Karpas-422 (cell line): ENCODE measurements around the gene ORAI2. TPM values are rescaled to one million over a fixed set of nuclear protein-coding genes. Genes with fewer than 3 reads are reported as not detected.

Experiments
- DNase-seq: peaks from one replicate; pipeline ENCODE4 v3.0.0-alpha.2; 2015
- H2AFZ ChIP-seq: fragments of 200-600 bp; sonication (generic); 2 replicates; pipeline ENCODE4 v1.6.1; 2014; ENCODE audit warnings: antibody characterized with exemption, low read length, mixed read lengths
- H3K27ac ChIP-seq: fragments of 200-600 bp; sonication (generic); 2 replicates; pipeline ENCODE4 v1.5.1; 2014; ENCODE audit warnings: mild to moderate bottlenecking, low read length, moderate library complexity
- H3K27me3 ChIP-seq: fragments of 200-600 bp; sonication (generic); 2 replicates; pipeline ENCODE4 v1.6.1; 2014; ENCODE audit warnings: low read length, mixed read lengths
- H3K36me3 ChIP-seq: fragments of 200-600 bp; sonication (generic); 2 replicates; pipeline ENCODE4 v1.6.1; 2014; ENCODE audit warnings: low read length, mixed read lengths; ENCODE audit not compliant: insufficient read depth
- H3K4me1 ChIP-seq: fragments of 200-600 bp; sonication (generic); 2 replicates; pipeline ENCODE4 v1.6.1; 2014; ENCODE audit warnings: mild to moderate bottlenecking, low read length, mixed read lengths
- H3K4me2 ChIP-seq: fragments of 200-600 bp; sonication (generic); 2 replicates; pipeline ENCODE4 v1.6.1; 2014; ENCODE audit warnings: low read length, low read depth, mild to moderate bottlenecking; ENCODE audit not compliant: poor library complexity, severe bottlenecking
- H3K4me3 ChIP-seq: fragments of 200-600 bp; sonication (generic); 2 replicates; pipeline ENCODE4 v1.5.1; 2014; ENCODE audit warnings: mild to moderate bottlenecking, antibody characterized with exemption, low read length, mixed read lengths
- H3K79me2 ChIP-seq: fragments of 200-600 bp; sonication (generic); 2 replicates; pipeline ENCODE4 v1.6.1; 2014; ENCODE audit warnings: mild to moderate bottlenecking, low read length, mixed read lengths
- H3K9ac ChIP-seq: fragments of 200-600 bp; sonication (generic); 2 replicates; pipeline ENCODE4 v1.6.0; 2014; ENCODE audit warnings: low read length
- H3K9me2 ChIP-seq: fragments of 200-600 bp; sonication (generic), shearing (Covaris generic); replicated peaks from 2 replicates; pipeline ENCODE4 v1.6.0; 2014; ENCODE audit warnings: mild to moderate bottlenecking, low read length, moderate library complexity; ENCODE audit not compliant: insufficient read depth
- H3K9me3 ChIP-seq: fragments of 300-700, 200-600 bp; sonication (generic); 2 replicates; pipeline ENCODE4 v1.6.1; 2014; ENCODE audit warnings: low read length, mixed read lengths
- H4K20me1 ChIP-seq: fragments of 200-600 bp; sonication (generic); 2 replicates; pipeline ENCODE4 v1.6.1; 2014; ENCODE audit warnings: mild to moderate bottlenecking, antibody characterized with exemption, low read length, low read depth; ENCODE audit not compliant: insufficient read depth
- total RNA-seq: library from RNA; depleted of rRNA; stranded (reverse); fragments of >200 nt; shearing (Covaris generic); gene quantifications from 2 replicates; pipeline ENCODE4 v1.2.3, GENCODE V29; 2014; ENCODE audit warnings: low replicate concordance

Gene ORAI2
- total RNA-seq, 1 experiment from 2014 or later = 2.8 TPM

DNA sequence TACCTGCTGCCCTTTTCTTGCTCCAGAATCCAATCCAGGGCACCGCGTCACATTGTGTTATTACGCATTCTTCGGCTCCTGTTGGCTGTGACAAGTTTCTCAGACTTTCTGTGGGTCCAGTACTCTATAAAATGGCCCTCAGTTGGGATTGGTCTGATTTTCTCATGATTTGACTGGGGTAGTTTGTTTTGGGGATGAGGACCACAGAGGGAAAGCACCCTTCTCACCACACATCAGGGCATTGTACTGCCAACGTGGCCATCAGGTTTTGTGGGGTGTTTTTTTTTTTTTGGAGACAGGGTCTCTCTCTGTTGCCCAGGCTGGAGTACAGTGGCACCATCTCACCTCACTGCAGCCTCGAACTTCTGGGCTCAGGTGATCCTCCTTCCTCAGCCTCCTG lies 17.0 kb upstream of the ORAI2 start:
- Histone ChIP-seq H3K4me1 (no peaks in the 10 kb centered on the region), H3K9me3 (no peaks in the 10 kb centered on the region), H3K36me3 (peaks cover 28% of the 10 kb centered on the region; the same call in 1 of the 2 replicates), H3K27me3 (no peaks in the 10 kb centered on the region), H3K9ac (no peak overlapping the region), H4K20me1 (peaks cover 5% of the 10 kb centered on the region; the same call in 1 of the 2 replicates), H3K4me2 (no peak overlapping the region), H3K4me3 (no peak overlapping the region), H2AFZ (no peak overlapping the region), H3K9me2 (no peaks in the 10 kb centered on the region), H3K79me2 (peaks cover 8% of the 10 kb centered on the region; the same call in 1 of the 2 replicates), H3K27ac (no peak overlapping the region)
- DNase-seq = no peak

DNA sequence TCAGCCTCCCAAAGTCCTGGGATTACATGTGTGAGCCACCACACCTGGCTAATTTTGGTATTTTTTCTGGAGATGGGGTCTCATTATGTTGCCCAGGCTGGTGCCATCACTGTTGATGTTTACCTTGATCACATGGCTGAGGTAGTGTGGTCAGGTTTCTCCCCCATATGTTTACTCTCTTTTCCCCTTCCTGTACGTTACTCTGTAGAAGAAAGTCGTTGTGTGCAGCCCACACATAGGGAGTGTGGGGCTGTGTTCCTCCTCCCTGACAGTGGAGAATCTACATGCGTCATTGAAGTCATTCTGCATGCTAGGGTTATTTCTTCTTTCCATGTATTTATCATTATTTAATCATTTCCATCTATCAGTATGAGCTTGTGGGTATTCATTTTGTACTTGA lies 16.3 kb upstream of the ORAI2 start:
- Histone ChIP-seq H3K9me2 (no peaks in the 10 kb centered on the region), H3K4me2 (no peak overlapping the region), H3K9me3 (no peaks in the 10 kb centered on the region), H3K79me2 (peaks cover 2% of the 10 kb centered on the region; the same call in 1 of the 2 replicates), H3K9ac (no peak overlapping the region), H3K27ac (no peak overlapping the region), H3K36me3 (peaks cover 27% of the 10 kb centered on the region; the same call in 1 of the 2 replicates), H3K4me1 (no peaks in the 10 kb centered on the region), H2AFZ (no peak overlapping the region), H4K20me1 (no peaks in the 10 kb centered on the region; the same call in 1 of the 2 replicates), H3K27me3 (no peaks in the 10 kb centered on the region), H3K4me3 (no peak overlapping the region)
- DNase-seq = no peak

DNA sequence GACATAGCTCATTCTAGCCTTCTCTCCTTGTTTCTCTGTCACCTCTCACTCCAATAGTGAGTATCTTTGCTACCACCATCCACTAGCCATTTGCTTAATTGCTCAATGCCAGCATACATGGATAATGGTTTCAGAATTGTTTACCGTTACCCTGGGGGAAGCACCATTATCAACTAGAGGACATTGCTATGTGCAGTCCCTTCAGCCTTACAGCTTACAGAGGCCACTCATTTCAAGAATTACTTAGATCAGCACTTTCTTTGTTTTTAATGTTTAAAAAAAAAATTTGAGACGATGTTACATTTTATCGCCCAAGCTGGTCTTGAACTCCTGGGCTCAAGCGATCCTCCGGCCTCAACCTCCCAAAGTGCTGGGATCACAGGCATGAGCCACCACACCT lies 14.8 kb upstream of the ORAI2 start:
- no peak overlapping the region for H3K9ac ChIP-seq
- H3K4me3 ChIP-seq = no peak overlapping the region
- H4K20me1 ChIP-seq = no peaks in the 10 kb centered on the region; the same call in 1 of the 2 replicates
- H3K27me3 ChIP-seq = no peaks in the 10 kb centered on the region
- DNase-seq = no peak
- H3K9me2 ChIP-seq = no peaks in the 10 kb centered on the region
- peaks cover 20% of the 10 kb centered on the region; the same call in 1 of the 2 replicates for H3K36me3 ChIP-seq
- H3K4me1 ChIP-seq = no peaks in the 10 kb centered on the region
- H2AFZ ChIP-seq = no peak overlapping the region
- no peak overlapping the region for H3K4me2 ChIP-seq
- no peaks in the 10 kb centered on the region for H3K9me3 ChIP-seq
- H3K79me2 ChIP-seq = no peaks in the 10 kb centered on the region
- no peak overlapping the region for H3K27ac ChIP-seq

DNA sequence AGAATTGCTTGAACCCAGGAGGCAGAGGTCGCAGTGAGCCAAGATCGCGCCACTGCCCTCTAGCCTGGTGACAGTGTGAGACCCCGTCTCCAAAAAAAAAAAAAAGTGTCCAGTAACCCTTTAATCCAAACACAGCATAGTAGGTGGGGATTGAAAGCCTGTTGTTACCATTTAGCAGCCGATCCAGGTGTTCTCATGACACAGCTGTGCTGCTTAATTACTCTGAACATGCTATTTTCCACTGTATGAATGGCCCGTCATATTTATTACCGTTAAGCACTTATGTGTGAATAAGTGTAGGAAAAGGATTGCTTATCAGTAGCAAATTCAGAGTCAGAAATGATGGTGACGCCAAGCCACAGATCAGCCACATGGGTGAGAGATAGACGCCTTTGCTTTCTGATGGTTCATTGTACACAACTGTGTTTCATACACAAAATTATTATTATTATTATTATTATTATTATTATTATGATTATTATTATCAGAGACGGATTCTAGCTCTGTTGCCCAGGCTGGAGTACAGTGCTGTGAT lies 11.6 kb upstream of the ORAI2 start:
- H3K27me3 ChIP-seq = no peaks in the 10 kb centered on the region
- H3K27ac ChIP-seq = no peak overlapping the region
- H3K9ac ChIP-seq = no peak overlapping the region
- H3K4me1 ChIP-seq = no peaks in the 10 kb centered on the region; the same call in 1 of the 2 replicates
- H3K4me3 ChIP-seq = no peak overlapping the region
- H4K20me1 ChIP-seq = peaks cover 23% of the 10 kb centered on the region; the same call in 1 of the 2 replicates
- no peaks in the 10 kb centered on the region for H3K9me3 ChIP-seq
- H3K36me3 ChIP-seq = peaks cover 36% of the 10 kb centered on the region
- H3K9me2 ChIP-seq = no peaks in the 10 kb centered on the region
- no peak overlapping the region for H2AFZ ChIP-seq
- no peaks in the 10 kb centered on the region for H3K79me2 ChIP-seq
- DNase-seq = no peak
- no peak overlapping the region for H3K4me2 ChIP-seq

DNA sequence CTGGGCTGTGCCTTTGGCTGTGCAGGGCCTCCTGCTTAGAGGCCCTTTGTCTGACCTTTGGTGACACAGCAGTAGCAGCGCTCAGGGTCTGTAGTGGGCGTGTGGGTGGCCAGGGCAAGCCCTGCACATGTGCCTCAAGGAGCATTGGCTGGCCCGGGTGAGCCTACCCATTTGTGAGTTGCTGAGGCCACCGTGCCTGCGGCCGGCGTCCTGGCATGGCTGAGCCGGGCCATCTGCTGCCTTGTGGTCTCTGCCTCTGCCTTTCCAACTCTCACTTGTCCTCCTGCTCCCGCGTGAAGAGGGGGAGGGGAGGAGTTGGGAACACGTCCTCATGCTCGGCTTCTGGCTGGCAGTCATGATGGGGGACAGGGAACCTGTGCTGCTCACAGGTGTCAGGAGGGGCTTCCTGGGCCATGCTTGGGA lies 9.2 kb upstream of the ORAI2 start:
- Histone ChIP-seq H3K9ac (no peak overlapping the region), H3K27me3 (no peaks in the 10 kb centered on the region), H2AFZ (no peak overlapping the region), H3K27ac (no peak overlapping the region), H3K9me2 (no peaks in the 10 kb centered on the region), H3K4me1 (no peaks in the 10 kb centered on the region; the same call in 1 of the 2 replicates), H3K79me2 (no peaks in the 10 kb centered on the region), H3K4me2 (no peak overlapping the region), H3K36me3 (peaks cover 34% of the 10 kb centered on the region), H4K20me1 (peaks cover 24% of the 10 kb centered on the region; the same call in 1 of the 2 replicates), H3K9me3 (no peaks in the 10 kb centered on the region), H3K4me3 (no peak overlapping the region)
- no peak for DNase-seq

DNA sequence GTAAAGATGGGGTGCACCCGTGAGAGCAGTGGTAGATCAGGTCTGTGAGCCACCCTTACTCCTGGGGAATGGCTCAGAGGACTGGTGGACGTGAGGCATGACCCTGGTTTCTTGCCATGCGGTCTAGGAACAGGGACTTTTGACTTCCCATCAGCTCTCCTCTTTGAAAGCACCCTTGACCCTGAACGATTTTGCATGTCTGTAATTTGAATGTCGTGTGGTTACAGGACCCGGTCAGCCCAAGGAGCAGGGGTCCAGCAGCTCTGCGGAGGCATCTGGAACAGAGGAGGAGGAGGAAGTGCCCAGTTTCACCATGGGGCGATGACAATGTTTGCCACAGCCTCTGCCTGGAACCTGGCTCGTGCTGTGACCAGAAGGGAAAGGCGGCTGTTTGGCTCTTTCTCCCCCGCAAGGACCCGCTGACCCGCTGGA lies 8.6 kb upstream of the ORAI2 start:
- Histone ChIP-seq H3K36me3 (peaks cover 34% of the 10 kb centered on the region), H4K20me1 (peaks cover 24% of the 10 kb centered on the region; the same call in 1 of the 2 replicates), H3K9ac (no peak overlapping the region), H3K27ac (no peak overlapping the region), H3K9me3 (no peaks in the 10 kb centered on the region), H3K27me3 (no peaks in the 10 kb centered on the region), H3K9me2 (no peaks in the 10 kb centered on the region), H2AFZ (no peak overlapping the region), H3K4me3 (no peak overlapping the region), H3K4me1 (no peaks in the 10 kb centered on the region; the same call in 1 of the 2 replicates), H3K4me2 (no peak overlapping the region), H3K79me2 (no peaks in the 10 kb centered on the region)
- no peak for DNase-seq

DNA sequence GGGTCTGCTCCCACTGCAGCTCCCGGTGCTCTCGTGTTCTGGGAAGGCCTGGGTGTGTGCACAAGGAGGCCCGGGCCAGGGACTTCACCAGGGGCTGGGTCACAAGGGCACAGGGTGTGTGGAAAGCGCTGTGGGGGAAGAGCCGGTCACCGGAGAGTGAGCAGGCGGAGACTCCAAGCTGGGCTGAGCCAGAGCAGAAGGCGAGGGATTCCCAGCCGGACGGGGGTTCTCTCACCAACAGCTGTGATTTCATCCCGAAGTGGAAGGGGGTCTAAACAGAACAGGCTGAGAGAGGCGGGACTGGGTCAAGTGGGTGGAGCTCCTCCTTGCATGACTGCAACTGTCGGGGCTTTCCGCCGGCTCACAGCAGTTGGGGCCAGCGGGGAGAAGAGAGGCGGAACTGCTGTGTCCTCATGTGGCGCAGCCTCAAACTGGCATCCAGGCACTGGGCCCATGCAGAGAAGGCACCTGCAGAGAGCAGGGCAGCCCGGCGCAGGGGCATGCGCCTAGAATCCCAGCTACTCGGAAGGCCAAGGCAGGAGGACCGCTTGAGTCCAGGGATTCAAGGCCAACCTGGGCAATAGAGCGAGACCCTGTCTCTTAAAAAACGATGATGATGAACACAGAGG lies 7.6 kb upstream of the ORAI2 start:
- DNase-seq = no peak
- H3K36me3 ChIP-seq = peaks cover 28% of the 10 kb centered on the region
- H3K9ac ChIP-seq = no peak overlapping the region
- H3K27ac ChIP-seq = no peak overlapping the region
- no peaks in the 10 kb centered on the region; the same call in 1 of the 2 replicates for H3K4me1 ChIP-seq
- H3K4me2 ChIP-seq = no peak overlapping the region
- H2AFZ ChIP-seq = no peak overlapping the region
- H3K27me3 ChIP-seq = no peaks in the 10 kb centered on the region
- H3K9me3 ChIP-seq = no peaks in the 10 kb centered on the region
- peaks cover 24% of the 10 kb centered on the region; the same call in 1 of the 2 replicates for H4K20me1 ChIP-seq
- no peak overlapping the region for H3K4me3 ChIP-seq
- H3K9me2 ChIP-seq = no peaks in the 10 kb centered on the region
- no peaks in the 10 kb centered on the region for H3K79me2 ChIP-seq

DNA sequence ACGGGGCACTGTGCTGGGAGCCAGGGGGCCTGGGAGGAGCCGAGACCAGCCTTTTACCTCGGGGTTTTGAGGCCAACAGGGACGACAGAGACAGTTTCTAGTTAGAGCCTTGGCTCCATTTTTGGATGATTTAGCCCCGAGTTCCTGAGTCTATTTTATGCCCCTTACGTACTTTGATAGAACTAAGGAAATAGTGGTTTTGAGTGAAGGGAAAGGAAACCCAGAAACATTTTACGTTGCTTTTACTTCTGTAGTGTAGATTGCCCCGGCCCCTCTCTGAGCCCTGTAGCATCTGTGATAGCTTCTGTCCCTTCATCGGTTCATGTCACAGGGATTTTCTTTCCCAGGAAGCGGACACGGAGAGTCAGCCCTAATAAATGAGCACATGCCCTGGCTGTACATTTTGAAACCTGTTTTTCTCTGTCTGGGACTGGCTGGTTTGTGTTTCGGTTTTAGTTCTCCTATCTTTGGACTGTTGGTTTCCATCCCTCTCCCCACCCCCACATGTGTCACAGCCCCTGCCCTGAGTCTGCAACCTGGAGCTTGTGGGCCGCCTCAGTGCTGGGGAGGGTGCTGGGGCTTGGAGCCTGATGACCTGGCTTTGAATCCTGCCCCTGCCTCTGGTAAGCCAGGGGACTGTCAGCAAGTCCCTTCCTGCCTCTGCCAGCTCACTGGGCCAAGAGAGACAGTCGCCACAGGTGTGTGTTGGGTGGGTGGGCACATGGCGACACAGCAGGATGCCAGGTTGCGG lies 6.9 kb upstream of the ORAI2 start:
- H3K9ac ChIP-seq = no peak overlapping the region
- H3K9me3 ChIP-seq = no peaks in the 10 kb centered on the region
- H3K36me3 ChIP-seq = peaks cover 23% of the 10 kb centered on the region
- no peaks in the 10 kb centered on the region for H3K27me3 ChIP-seq
- no peak overlapping the region for H2AFZ ChIP-seq
- H4K20me1 ChIP-seq = peaks cover 24% of the 10 kb centered on the region; the same call in 1 of the 2 replicates
- H3K4me3 ChIP-seq = no peak overlapping the region
- peaks cover under 1% of the 10 kb centered on the region for H3K4me1 ChIP-seq
- H3K27ac ChIP-seq = no peak overlapping the region
- H3K79me2 ChIP-seq = no peaks in the 10 kb centered on the region
- no peak for DNase-seq
- no peak overlapping the region for H3K4me2 ChIP-seq
- H3K9me2 ChIP-seq = no peaks in the 10 kb centered on the region
